ENCODE measurements around the gene RASGEF1B.
"Not testable (repeated sequence)": the region's sequence is repeated elsewhere in the genome, so short reads cannot be mapped to it uniquely, and the experiment has no call there.

The RASGEF1B gene

GRCh38 chr4:81429031-81429430 is 42.7 kb downstream of the RASGEF1B start:
- DNase-seq = no peak

- DNase-seq = no peak
These were observed 43.7 kb downstream of the RASGEF1B start for GRCh38 chr4:81428002-81428401.

- DNase-seq = no peak
These were observed 44.3 kb downstream of the RASGEF1B start for GRCh38 chr4:81427344-81427821.

- peak in 1 of 2 donors; percentile 41 for DNase-seq
These were observed 44.9 kb downstream of the RASGEF1B start for GRCh38 chr4:81426770-81427289.

GRCh38 chr4:81424816-81425755 is 46.6 kb downstream of the RASGEF1B start:
- DNase-seq = no peak

GRCh38 chr4:81424336-81424735 is 47.4 kb downstream of the RASGEF1B start:
- no peak for DNase-seq

- no peak for DNase-seq
These were observed 49.1 kb downstream of the RASGEF1B start for GRCh38 chr4:81422595-81422994.

GRCh38 chr4:81421346-81422218 is 50.1 kb downstream of the RASGEF1B start:
- DNase-seq = no peak

GRCh38 chr4:81418572-81418971 is 53.1 kb downstream of the RASGEF1B start:
- DNase-seq = no peak

- DNase-seq = no peak
These were observed 58.7 kb downstream of the RASGEF1B start for GRCh38 chr4:81412946-81413495.

GRCh38 chr4:81410680-81411079 is 61.0 kb downstream of the RASGEF1B start:
- no peak for DNase-seq

- DNase-seq = no peak
These were observed 61.9 kb downstream of the RASGEF1B start for GRCh38 chr4:81409836-81410235.

GRCh38 chr4:81408341-81408740 is 63.4 kb downstream of the RASGEF1B start:
- DNase-seq = no peak

- no peak for DNase-seq
These were observed 64.0 kb downstream of the RASGEF1B start for GRCh38 chr4:81407726-81408125.

GRCh38 chr4:81406481-81406880 is 65.2 kb downstream of the RASGEF1B start:
- not testable (repeated sequence) for DNase-seq

- peak in 1 of 2 donors; percentile 95 for DNase-seq
These were observed 65.8 kb downstream of the RASGEF1B start for GRCh38 chr4:81405900-81406401.

GRCh38 chr4:81404741-81405140 is 67.0 kb downstream of the RASGEF1B start:
- no peak for DNase-seq

GRCh38 chr4:81404294-81404693 is 67.4 kb downstream of the RASGEF1B start:
- no peak for DNase-seq

- no peak for DNase-seq
These were observed 72.2 kb downstream of the RASGEF1B start for GRCh38 chr4:81399306-81400086.

GRCh38 chr4:81398379-81398778 is 73.3 kb downstream of the RASGEF1B start:
- DNase-seq = no peak

- no peak for DNase-seq
These were observed 74.1 kb downstream of the RASGEF1B start for GRCh38 chr4:81397635-81398034.

- no peak for DNase-seq
These were observed 76.5 kb downstream of the RASGEF1B start for GRCh38 chr4:81395239-81395638.

Measured in hippocampal formation (tissue), 2 donors.